GM12878 (cell line): ENCODE measurements around the gene CIP2A.

Experiments
- MAX ChIP-seq: IDR thresholded peaks from 2 replicates; pipeline ENCODE4 v1.6.1; 2012; ENCODE audit warnings: low read depth, low read length, improper control_type of control experiment
- POLR2A ChIP-seq: IDR thresholded peaks from 2 replicates; pipeline ENCODE4 v1.6.1; 2011; ENCODE audit warnings: low read depth, mild to moderate bottlenecking, low read length
- TF ChIP-seq, protein P1 (sequence below): fragments of 450-650 bp; formaldehyde crosslinking; IDR thresholded peaks from 2 replicates; pipeline ENCODE4 v1.5.0; 2022; ENCODE audit warnings: mild to moderate bottlenecking, missing genetic modification characterization

GRCh38 chr3:108509871-108510270 lies 79.4 kb downstream of the CIP2A start:
- TF ChIP-seq, protein P1, sequence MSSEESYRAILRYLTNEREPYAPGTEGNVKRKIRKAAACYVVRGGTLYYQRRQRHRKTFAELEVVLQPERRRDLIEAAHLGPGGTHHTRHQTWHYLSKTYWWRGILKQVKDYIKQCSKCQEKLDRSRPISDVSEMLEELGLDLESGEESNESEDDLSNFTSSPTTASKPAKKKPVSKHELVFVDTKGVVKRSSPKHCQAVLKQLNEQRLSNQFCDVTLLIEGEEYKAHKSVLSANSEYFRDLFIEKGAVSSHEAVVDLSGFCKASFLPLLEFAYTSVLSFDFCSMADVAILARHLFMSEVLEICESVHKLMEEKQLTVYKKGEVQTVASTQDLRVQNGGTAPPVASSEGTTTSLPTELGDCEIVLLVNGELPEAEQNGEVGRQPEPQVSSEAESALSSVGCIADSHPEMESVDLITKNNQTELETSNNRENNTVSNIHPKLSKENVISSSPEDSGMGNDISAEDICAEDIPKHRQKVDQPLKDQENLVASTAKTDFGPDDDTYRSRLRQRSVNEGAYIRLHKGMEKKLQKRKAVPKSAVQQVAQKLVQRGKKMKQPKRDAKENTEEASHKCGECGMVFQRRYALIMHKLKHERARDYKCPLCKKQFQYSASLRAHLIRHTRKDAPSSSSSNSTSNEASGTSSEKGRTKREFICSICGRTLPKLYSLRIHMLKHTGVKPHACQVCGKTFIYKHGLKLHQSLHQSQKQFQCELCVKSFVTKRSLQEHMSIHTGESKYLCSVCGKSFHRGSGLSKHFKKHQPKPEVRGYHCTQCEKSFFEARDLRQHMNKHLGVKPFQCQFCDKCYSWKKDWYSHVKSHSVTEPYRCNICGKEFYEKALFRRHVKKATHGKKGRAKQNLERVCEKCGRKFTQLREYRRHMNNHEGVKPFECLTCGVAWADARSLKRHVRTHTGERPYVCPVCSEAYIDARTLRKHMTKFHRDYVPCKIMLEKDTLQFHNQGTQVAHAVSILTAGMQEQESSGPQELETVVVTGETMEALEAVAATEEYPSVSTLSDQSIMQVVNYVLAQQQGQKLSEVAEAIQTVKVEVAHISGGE: no peak
- no peak for TF ChIP-seq MAX
- no peak for TF ChIP-seq POLR2A
